HEK293 (cell line): ENCODE data around the gene IGIP.
A peak's percentile ranks its signal among the peaks of the same experiment; 100 is the strongest.

Experiments
- CTCF ChIA-PET: fragments of 350-600 bp; formaldehyde crosslinking; extraction: SDS; loops from one replicate; lab custom pipeline; 2021; ENCODE audit warnings: antibody characterized with exemption; lab: Yijun Ruan, JAX
- POLR2A ChIA-PET: fragments of 300-600 bp; formaldehyde crosslinking; extraction: SDS; loops from one replicate; lab custom pipeline; 2020; ENCODE audit warnings: antibody characterized with exemption, inconsistent platforms; lab: Yijun Ruan, JAX
- H3K27ac ChIP-seq: fragments of 200-500 bp; sonication (Bioruptor generic); 2 replicates; pipeline ENCODE4 v1.5.1; 2014; ENCODE audit warnings: low read depth, low read length, control low read depth, inconsistent platforms; ENCODE audit errors: extremely low read depth
- H3K36me3 ChIP-seq, 2 experiments: fragments of 200-500 bp in 1 of 2; sonication (Bioruptor generic) in 1 of 2; 1 replicate in 1 of 2; 2 replicates in 1 of 2; pipeline ENCODE4 v1.5.1; 2014 to 2017; ENCODE audit warnings: inconsistent platforms in 2 of 2, low read length in 2 of 2; ENCODE audit not compliant: control insufficient read depth in 2 of 2, insufficient read depth in 1 of 2
- H3K4me1 ChIP-seq: fragments of 200-500 bp; sonication (Bioruptor generic); 2 replicates; pipeline ENCODE4 v1.5.1; 2014; ENCODE audit warnings: mild to moderate bottlenecking, low read length, inconsistent platforms; ENCODE audit not compliant: control insufficient read depth, insufficient read depth
- H3K4me3 ChIP-seq: 2 replicates; pipeline ENCODE4 v1.5.1; 2011; ENCODE audit warnings: low read depth, mild to moderate bottlenecking, control low read depth, low read length, moderate library complexity
- H3K9me3 ChIP-seq: fragments of 200-500 bp; sonication (Bioruptor generic); 2 replicates; pipeline ENCODE4 v1.5.1; 2014; ENCODE audit warnings: low read depth, low read length, inconsistent platforms; ENCODE audit not compliant: control insufficient read depth, insufficient read depth
- GFI1B ChIP-seq: fragments of 450-650 bp; formaldehyde crosslinking; IDR thresholded peaks from 2 replicates; pipeline ENCODE4 v1.5.1; 2016; ENCODE audit warnings: missing biosample characterization, missing genetic modification characterization
- KLF1 ChIP-seq: fragments of 450-650 bp; formaldehyde crosslinking; IDR thresholded peaks from 2 replicates; pipeline ENCODE4 v1.5.1; 2016; ENCODE audit warnings: missing biosample characterization, missing genetic modification characterization
- KLF10 ChIP-seq: fragments of 450-650 bp; IDR thresholded peaks from 2 replicates; pipeline ENCODE4 v1.5.1; 2018; ENCODE audit warnings: missing biosample characterization, mild to moderate bottlenecking, missing genetic modification characterization
- KLF16 ChIP-seq: fragments of 450-650 bp; formaldehyde crosslinking; IDR thresholded peaks from 2 replicates; pipeline ENCODE4 v1.5.1; 2017; ENCODE audit warnings: missing biosample characterization, missing genetic modification characterization
- PRDM1 ChIP-seq: fragments of 450-650 bp; formaldehyde crosslinking; IDR thresholded peaks from 2 replicates; pipeline ENCODE4; 2016; ENCODE audit warnings: missing biosample characterization, missing genetic modification characterization
- PRDM6 ChIP-seq: fragments of 450-650 bp; formaldehyde crosslinking; IDR thresholded peaks from 2 replicates; pipeline ENCODE4 v1.5.1; 2017; ENCODE audit warnings: missing biosample characterization, missing genetic modification characterization
- ZBTB26 ChIP-seq: fragments of 450-650 bp; formaldehyde crosslinking; optimal IDR thresholded peaks from 2 replicates; pipeline ENCODE3; 2016; ENCODE audit warnings: missing biosample characterization, mild to moderate bottlenecking, missing genetic modification characterization
- ZBTB44 ChIP-seq: fragments of 450-650 bp; IDR thresholded peaks from 2 replicates; pipeline ENCODE4 v1.5.1; 2018; ENCODE audit warnings: missing biosample characterization, mild to moderate bottlenecking, missing genetic modification characterization
- ZFHX2 ChIP-seq: fragments of 450-650 bp; formaldehyde crosslinking; conservative IDR thresholded peaks from 2 replicates; pipeline ENCODE4 v1.5.1; 2016; ENCODE audit warnings: missing biosample characterization, missing genetic modification characterization
- ZFP3 ChIP-seq: fragments of 450-650 bp; formaldehyde crosslinking; IDR thresholded peaks from 2 replicates; pipeline ENCODE4 v1.5.1; 2016; ENCODE audit warnings: low read depth, missing biosample characterization, missing genetic modification characterization
- ZNF510 ChIP-seq: fragments of 450-650 bp; formaldehyde crosslinking; IDR thresholded peaks from 2 replicates; pipeline ENCODE4 v1.5.1; 2018; ENCODE audit warnings: mild to moderate bottlenecking, missing genetic modification characterization, missing biosample characterization; ENCODE audit not compliant: insufficient replicate concordance
- ZNF514 ChIP-seq: fragments of 450-650 bp; formaldehyde crosslinking; IDR thresholded peaks from 2 replicates; pipeline ENCODE4 v1.5.1; 2016; ENCODE audit warnings: missing biosample characterization, missing genetic modification characterization
- ZNF701 ChIP-seq: fragments of 450-650 bp; formaldehyde crosslinking; IDR thresholded peaks from 2 replicates; pipeline ENCODE4 v1.5.1; 2016; ENCODE audit warnings: missing biosample characterization, missing genetic modification characterization
- ZNF776 ChIP-seq: fragments of 450-650 bp; formaldehyde crosslinking; IDR thresholded peaks from 2 replicates; pipeline ENCODE4 v1.5.0; 2017; ENCODE audit warnings: missing biosample characterization, missing genetic modification characterization, borderline replicate concordance

Gene IGIP

GRCh38 chr5:140109759-140110645, 15.7 kb upstream of the IGIP start:
- Histone ChIP-seq H3K4me1 (peaks cover 19% of the 10 kb centered on the region), H3K27ac (no peak overlapping the region), H3K36me3 (peaks cover 0 to under 1% of the 10 kb centered on the region in 2 experiments; a peak in 1 of 3 replicates), H3K4me3 (peak overlapping the region; percentile 85), H3K9me3 (no peaks in the 10 kb centered on the region)
- CTCF ChIA-PET, result interaction anchor here (0.6 to 1.9 kb wide), 11 partner anchors 8 to 537 kb away, joined by 3 to 14 read pairs (median 4); partner anchors contain the start of gene NDUFA2
- TF ChIP-seq ZBTB26 (tag by site-specific recombination) (no peak), ZNF514 (tag by site-specific recombination) (no peak), GFI1B (tag by site-specific recombination) (no peak), ZFP3 (tag by site-specific recombination) (no peak), ZNF701 (no peak), KLF1 (tag by site-specific recombination) (no peak), PRDM6 (tag by site-specific recombination) (peak; percentile 92), KLF10 (tag by site-specific recombination) (no peak)
- POLR2A ChIA-PET, result no interaction called here

GRCh38 chr5:140110646-140110957, 15.1 kb upstream of the IGIP start:
- CTCF ChIA-PET, result interaction anchor here (0.6 to 1.9 kb wide), 5 partner anchors 33 to 537 kb away, joined by 3 to 14 read pairs (median 3); partner anchors contain the start of gene NDUFA2
- Histone ChIP-seq H3K4me1 (peaks cover 19% of the 10 kb centered on the region), H3K4me3 (no peak overlapping the region), H3K36me3 (peaks cover 0 to 5% of the 10 kb centered on the region in 2 experiments; a peak in 2 of 3 replicates), H3K9me3 (no peaks in the 10 kb centered on the region), H3K27ac (no peak overlapping the region; the same call in 1 of the 2 replicates)
- TF ChIP-seq PRDM1 (tag by site-specific recombination), result peak; percentile 73
- no peak for TF ChIP-seq ZNF776 (tag by site-specific recombination)
- TF ChIP-seq ZNF510 (tag by site-specific recombination), result no peak
- TF ChIP-seq ZFHX2 (tag by site-specific recombination), result no peak
- TF ChIP-seq KLF16, result no peak
- TF ChIP-seq ZBTB44 (tag by site-specific recombination), result no peak
- POLR2A ChIA-PET, result no interaction called here
